ENCODE results near the gene SPIC. TPM values are rescaled to one million over a fixed set of nuclear protein-coding genes. Genes with fewer than 3 reads are reported as not detected.

SPIC gene
- total and polyA plus RNA-seq, 4 donors, result 0.32 to 17.7 (median 1.8) TPM

DNA sequence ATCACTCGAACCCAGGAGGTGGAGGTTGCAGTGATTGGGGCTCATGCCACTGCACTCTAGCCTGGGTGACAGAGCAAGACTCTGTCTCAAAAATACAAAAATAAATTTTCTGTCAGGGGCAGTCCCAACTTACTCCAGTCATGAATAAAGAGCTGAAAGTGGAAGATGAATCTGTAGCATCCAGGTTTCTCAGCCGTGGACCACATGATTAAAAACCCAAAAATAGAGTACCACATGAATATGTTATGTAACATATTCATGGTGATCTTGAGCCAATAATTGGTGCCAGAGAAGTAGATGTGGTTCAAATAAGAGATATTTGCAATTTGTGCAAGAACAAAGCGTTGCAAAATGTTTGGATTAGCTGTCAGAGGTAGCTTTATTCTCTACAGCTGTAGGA, 23.1 kb downstream of the SPIC start:
- H3K9me3 ChIP-seq (ENCODE audit: control insufficient read depth in 4 of 4, low read length in 3 of 4), result no peaks in the 10 kb centered on the region
- WGBS, result 58% methylated on average over 3 of the region's 3 CpGs
- no peak overlapping the region for H3K9ac ChIP-seq (ENCODE audit: low read depth in 1 of 2, low read length in 2 of 2)

DNA sequence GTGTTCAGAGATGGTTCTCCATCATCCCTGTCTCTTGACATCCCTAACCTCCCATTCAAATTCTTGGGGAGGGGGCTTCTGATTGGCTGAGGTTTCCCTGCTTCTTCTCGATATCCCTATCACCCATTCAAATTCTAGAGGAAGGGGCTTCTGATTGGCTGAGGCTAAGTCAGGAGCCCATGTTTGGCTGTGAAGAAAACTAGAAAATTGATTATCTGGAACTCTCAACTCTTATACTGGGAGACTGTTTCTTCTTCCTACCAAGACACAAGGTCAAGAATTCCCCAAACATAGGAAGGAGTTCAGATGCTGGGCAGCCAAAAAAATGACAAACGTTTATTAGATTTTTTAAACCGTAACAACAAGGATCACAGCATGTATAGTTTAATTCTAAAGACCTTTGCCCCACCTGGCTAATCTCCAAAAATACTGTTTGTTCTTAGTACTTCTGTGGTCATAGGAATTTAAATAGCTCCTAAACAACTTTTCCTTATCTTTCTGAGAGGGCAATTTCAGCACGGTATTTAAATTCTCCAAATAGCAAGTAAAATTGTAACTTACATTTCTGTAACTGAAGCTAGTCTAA, 26.4 kb downstream of the SPIC start:
- TF ChIP-seq EGR1 (IDR thresholded peaks at IDR 0.05; ENCODE audit: low read depth in 2 of 2), result no peak
- TF ChIP-seq, protein P1, sequence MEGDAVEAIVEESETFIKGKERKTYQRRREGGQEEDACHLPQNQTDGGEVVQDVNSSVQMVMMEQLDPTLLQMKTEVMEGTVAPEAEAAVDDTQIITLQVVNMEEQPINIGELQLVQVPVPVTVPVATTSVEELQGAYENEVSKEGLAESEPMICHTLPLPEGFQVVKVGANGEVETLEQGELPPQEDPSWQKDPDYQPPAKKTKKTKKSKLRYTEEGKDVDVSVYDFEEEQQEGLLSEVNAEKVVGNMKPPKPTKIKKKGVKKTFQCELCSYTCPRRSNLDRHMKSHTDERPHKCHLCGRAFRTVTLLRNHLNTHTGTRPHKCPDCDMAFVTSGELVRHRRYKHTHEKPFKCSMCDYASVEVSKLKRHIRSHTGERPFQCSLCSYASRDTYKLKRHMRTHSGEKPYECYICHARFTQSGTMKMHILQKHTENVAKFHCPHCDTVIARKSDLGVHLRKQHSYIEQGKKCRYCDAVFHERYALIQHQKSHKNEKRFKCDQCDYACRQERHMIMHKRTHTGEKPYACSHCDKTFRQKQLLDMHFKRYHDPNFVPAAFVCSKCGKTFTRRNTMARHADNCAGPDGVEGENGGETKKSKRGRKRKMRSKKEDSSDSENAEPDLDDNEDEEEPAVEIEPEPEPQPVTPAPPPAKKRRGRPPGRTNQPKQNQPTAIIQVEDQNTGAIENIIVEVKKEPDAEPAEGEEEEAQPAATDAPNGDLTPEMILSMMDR (IDR thresholded peaks at IDR 0.05; ENCODE audit: low read depth, low read length, missing input control), result no peak
- TF ChIP-seq NR2F2 (IDR thresholded peaks at IDR 0.05), result no peak
- no peak for TF ChIP-seq JUND (IDR thresholded peaks at IDR 0.05)
- TF ChIP-seq FOXA2 (IDR thresholded peaks at IDR 0.05), result no peak
- TF ChIP-seq, protein P2, sequence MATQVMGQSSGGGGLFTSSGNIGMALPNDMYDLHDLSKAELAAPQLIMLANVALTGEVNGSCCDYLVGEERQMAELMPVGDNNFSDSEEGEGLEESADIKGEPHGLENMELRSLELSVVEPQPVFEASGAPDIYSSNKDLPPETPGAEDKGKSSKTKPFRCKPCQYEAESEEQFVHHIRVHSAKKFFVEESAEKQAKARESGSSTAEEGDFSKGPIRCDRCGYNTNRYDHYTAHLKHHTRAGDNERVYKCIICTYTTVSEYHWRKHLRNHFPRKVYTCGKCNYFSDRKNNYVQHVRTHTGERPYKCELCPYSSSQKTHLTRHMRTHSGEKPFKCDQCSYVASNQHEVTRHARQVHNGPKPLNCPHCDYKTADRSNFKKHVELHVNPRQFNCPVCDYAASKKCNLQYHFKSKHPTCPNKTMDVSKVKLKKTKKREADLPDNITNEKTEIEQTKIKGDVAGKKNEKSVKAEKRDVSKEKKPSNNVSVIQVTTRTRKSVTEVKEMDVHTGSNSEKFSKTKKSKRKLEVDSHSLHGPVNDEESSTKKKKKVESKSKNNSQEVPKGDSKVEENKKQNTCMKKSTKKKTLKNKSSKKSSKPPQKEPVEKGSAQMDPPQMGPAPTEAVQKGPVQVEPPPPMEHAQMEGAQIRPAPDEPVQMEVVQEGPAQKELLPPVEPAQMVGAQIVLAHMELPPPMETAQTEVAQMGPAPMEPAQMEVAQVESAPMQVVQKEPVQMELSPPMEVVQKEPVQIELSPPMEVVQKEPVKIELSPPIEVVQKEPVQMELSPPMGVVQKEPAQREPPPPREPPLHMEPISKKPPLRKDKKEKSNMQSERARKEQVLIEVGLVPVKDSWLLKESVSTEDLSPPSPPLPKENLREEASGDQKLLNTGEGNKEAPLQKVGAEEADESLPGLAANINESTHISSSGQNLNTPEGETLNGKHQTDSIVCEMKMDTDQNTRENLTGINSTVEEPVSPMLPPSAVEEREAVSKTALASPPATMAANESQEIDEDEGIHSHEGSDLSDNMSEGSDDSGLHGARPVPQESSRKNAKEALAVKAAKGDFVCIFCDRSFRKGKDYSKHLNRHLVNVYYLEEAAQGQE (IDR thresholded peaks at IDR 0.05), result no peak
- Histone ChIP-seq H3K9me3 (ENCODE audit: control insufficient read depth in 4 of 4, low read length in 3 of 4) (no peaks in the 10 kb centered on the region), H3K36me3 (ENCODE audit: control insufficient read depth in 4 of 4, insufficient read depth in 3 of 4, low read depth in 1 of 4, low read length in 3 of 4) (no peaks in the 10 kb centered on the region), H3K27ac (ENCODE audit: low read depth in 1 of 2, low read length in 2 of 2) (no peak overlapping the region), H3K4me1 (ENCODE audit: control insufficient read depth in 4 of 4, insufficient read depth in 4 of 4, low read length in 3 of 4) (no peaks in the 10 kb centered on the region), H3K4me3 (ENCODE audit: low read depth in 1 of 3, low read length in 3 of 3) (no peak overlapping the region), H3K9ac (ENCODE audit: low read depth in 1 of 2, low read length in 2 of 2) (no peak overlapping the region), H3K27me3 (ENCODE audit: control insufficient read depth in 4 of 4, insufficient read depth in 4 of 4, low read length in 3 of 4) (peaks cover 0 to 3% (median 0%) of the 10 kb centered on the region in 4 donors)
- WGBS, result 40% methylated on average over 4 of the region's 4 CpGs
- no peak for DNase-seq (ENCODE audit: low spot score)

More for the DNA sequence above, 23.1 kb downstream of the SPIC start:
- no peak for DNase-seq (ENCODE audit: low spot score)
- TF ChIP-seq SP1 (IDR thresholded peaks at IDR 0.05) (no peak), JUND (IDR thresholded peaks at IDR 0.05) (no peak), FOXA2 (IDR thresholded peaks at IDR 0.05) (no peak), HNF4A (conservative IDR thresholded peaks at IDR 0.05) (no peak), EGR1 (IDR thresholded peaks at IDR 0.05; ENCODE audit: low read depth in 2 of 2) (no peak), FOXA1 (IDR thresholded peaks at IDR 0.05) (no peak), GABPA (IDR thresholded peaks at IDR 0.05 in 1 of 2, conservative IDR thresholded peaks at IDR 0.05 in 1 of 2) (no peak)
- TF ChIP-seq, protein P1 (IDR thresholded peaks at IDR 0.05; ENCODE audit: low read depth, low read length, missing input control), result no peak
- TF ChIP-seq, protein P3, sequence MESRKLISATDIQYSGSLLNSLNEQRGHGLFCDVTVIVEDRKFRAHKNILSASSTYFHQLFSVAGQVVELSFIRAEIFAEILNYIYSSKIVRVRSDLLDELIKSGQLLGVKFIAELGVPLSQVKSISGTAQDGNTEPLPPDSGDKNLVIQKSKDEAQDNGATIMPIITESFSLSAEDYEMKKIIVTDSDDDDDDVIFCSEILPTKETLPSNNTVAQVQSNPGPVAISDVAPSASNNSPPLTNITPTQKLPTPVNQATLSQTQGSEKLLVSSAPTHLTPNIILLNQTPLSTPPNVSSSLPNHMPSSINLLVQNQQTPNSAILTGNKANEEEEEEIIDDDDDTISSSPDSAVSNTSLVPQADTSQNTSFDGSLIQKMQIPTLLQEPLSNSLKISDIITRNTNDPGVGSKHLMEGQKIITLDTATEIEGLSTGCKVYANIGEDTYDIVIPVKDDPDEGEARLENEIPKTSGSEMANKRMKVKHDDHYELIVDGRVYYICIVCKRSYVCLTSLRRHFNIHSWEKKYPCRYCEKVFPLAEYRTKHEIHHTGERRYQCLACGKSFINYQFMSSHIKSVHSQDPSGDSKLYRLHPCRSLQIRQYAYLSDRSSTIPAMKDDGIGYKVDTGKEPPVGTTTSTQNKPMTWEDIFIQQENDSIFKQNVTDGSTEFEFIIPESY (IDR thresholded peaks at IDR 0.05), result no peak
- TF ChIP-seq, protein P4, sequence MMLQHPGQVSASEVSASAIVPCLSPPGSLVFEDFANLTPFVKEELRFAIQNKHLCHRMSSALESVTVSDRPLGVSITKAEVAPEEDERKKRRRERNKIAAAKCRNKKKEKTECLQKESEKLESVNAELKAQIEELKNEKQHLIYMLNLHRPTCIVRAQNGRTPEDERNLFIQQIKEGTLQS (IDR thresholded peaks at IDR 0.05), result no peak
- H3K4me3 ChIP-seq (ENCODE audit: low read depth in 1 of 3, low read length in 3 of 3), result no peak overlapping the region
- H3K36me3 ChIP-seq (ENCODE audit: control insufficient read depth in 4 of 4, insufficient read depth in 3 of 4, low read depth in 1 of 4, low read length in 3 of 4), result no peaks in the 10 kb centered on the region
- H3K27me3 ChIP-seq (ENCODE audit: control insufficient read depth in 4 of 4, insufficient read depth in 4 of 4, low read length in 3 of 4), result peaks cover 0 to 3% (median 0%) of the 10 kb centered on the region in 4 donors
- no peak overlapping the region for H3K27ac ChIP-seq (ENCODE audit: low read depth in 1 of 2, low read length in 2 of 2)
- no peaks in the 10 kb centered on the region for H3K4me1 ChIP-seq (ENCODE audit: control insufficient read depth in 4 of 4, insufficient read depth in 4 of 4, low read length in 3 of 4)

Measured in liver (tissue), 9 donors.